T47D (cell line): Measurements from ENCODE around the gene ADGRF3.
"Not testable (repeated sequence)": the region's sequence is repeated elsewhere in the genome, so short reads cannot be mapped to it uniquely, and the experiment has no call there.

Experiments used
- DNase-seq, 2 experiments: peaks; one replicate each; pipeline versions ENCODE4 v3.0.0 to v3.0.0-alpha.2; 2011 to 2012; ENCODE audit warnings: low read depth in 1 of 2, low spot score in 1 of 2
- JUND ChIP-seq: IDR thresholded peaks from 2 replicates; pipeline ENCODE4 v1.6.1; 2012; ENCODE audit warnings: low read depth
- in situ Hi-C: cut with HindIII; loops from 2 replicates; pipeline ENCODE4 v1.10.0; 2016; ENCODE audit warnings: low sequenced_read_pairs, low pct_unique_long_range_greater_than_20kb

The ADGRF3 gene

GRCh38 chr2:26345545-26346453 lies 790 bp downstream of the ADGRF3 start, which contains the start of gene SELENOI:
Gene SELENOI, plus strand, starts transcription at chr2:26346143. Its CDS starts 90 bp downstream, at chr2:26346233.
- TF ChIP-seq JUND: no peak
- in situ Hi-C loops: no loop called here
- peak; percentile 47 to 98 for DNase-seq

- no peak for DNase-seq
- no peak for TF ChIP-seq JUND
- in situ Hi-C loops: no loop called here
Observed at GRCh38 chr2:26345283-26345544, 1.4 kb downstream of the ADGRF3 start.

GRCh38 chr2:26344581-26345282 lies 1.9 kb downstream of the ADGRF3 start:
- DNase-seq: peak in 1 of 2 experiments; percentile 26

DNA sequence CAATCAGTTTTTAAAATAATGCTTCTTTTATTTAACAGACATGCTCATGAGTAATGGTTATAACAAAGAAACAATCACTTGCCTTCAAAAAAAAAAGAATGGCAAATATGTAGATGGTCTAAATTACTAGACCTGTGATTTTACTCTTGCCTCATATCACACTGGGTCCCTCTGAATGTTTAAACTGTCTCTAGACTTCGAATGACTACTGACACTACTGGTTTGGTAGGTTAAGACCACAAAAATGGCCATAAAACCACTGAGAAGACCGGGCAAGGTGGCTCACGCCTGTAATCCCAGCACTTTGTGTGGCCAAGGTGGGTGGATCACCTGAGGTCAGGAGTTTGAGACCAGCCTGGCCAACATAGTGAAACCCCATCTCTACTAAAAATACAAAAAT lies 5.8 kb downstream of the ADGRF3 start:
- peak in 1 of 2 experiments; percentile 40 for DNase-seq
- TF ChIP-seq JUND: no peak
- in situ Hi-C loops: no loop called here

More at GRCh38 chr2:26344581-26345282, 1.9 kb downstream of the ADGRF3 start:
- in situ Hi-C loops: no loop called here
- no peak for TF ChIP-seq JUND

- TF ChIP-seq JUND: no peak
- DNase-seq: no peak
- in situ Hi-C loops: no loop called here
Observed at GRCh38 chr2:26337298-26337697, 9.3 kb downstream of the ADGRF3 start.

DNA sequence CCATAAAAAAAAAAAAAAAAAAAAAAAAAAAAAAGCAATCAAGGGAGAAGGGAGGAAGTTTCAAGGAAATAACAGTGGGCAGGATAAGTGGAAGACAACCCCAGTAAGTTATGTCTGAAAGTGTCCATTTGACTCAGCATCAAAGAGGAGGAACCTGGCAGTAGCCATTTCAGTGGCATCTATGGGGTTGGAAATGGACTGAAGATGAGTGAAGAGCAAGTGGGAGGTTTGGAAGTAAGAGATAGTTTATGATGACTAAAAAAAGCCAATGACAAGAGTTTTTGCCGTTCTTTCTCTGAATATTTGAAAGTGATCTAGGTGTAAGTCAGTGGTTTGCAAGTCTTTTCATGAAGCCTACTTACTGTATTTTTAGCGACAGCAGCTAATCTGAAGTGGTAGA lies 9.9 kb downstream of the ADGRF3 start:
- TF ChIP-seq JUND: no peak
- in situ Hi-C loops: no loop called here
- no peak for DNase-seq

- in situ Hi-C loops: no loop called here
- no peak for DNase-seq
- no peak for TF ChIP-seq JUND
Observed at GRCh38 chr2:26335231-26335630, 11.4 kb downstream of the ADGRF3 start.

GRCh38 chr2:26333293-26333692 lies 13.3 kb downstream of the ADGRF3 start:
- no peak for DNase-seq
- TF ChIP-seq JUND: no peak
- in situ Hi-C loops: no loop called here

DNA sequence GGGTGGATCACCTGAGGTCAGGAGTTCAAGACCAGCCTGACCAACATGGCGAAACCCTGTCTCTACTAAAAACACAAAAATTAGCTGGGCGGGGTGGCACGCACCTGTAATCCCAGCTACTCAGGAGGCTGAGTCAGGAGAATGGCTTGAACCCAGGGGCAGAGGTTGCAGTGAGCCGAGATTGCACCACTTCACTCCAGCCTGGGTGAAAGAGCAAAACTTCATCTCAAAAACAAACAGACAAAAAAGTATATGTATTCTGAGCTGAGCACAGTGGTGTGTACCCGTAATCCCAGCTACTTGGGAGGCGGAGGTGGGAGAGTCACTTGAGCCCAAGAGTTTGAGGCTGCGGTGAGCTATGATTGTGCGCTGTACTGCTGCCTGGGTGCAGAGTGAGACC lies 15.3 kb downstream of the ADGRF3 start:
- in situ Hi-C loops, DNase-seq: not testable (repeated sequence)

GRCh38 chr2:26330604-26331003 lies 16.0 kb downstream of the ADGRF3 start:
- in situ Hi-C loops: no loop called here
- TF ChIP-seq JUND: no peak
- DNase-seq: no peak

DNA sequence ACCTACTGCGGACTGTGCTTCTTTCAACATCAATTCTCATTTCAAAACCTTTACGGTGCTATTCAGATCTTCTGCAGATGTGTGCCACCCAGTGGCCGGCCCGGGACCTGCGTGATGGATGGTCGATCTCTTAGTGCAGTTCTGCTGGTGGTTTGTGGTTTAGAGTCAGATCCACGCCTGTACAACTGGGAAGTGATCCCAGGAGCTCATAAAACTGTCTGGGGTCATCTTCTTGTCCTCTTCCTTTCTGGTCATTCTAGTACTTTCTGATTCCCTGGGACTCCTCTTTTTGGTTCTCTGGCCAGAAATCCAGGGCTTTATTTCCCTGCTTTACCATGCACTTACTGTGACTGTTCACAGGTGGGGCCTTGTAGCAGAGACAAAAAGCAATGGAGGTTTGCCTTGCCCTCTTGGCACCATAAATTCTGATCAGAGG lies 16.5 kb downstream of the ADGRF3 start:
- TF ChIP-seq JUND: no peak
- in situ Hi-C loops: no loop called here
- DNase-seq: peak; percentile 38 to 76

DNA sequence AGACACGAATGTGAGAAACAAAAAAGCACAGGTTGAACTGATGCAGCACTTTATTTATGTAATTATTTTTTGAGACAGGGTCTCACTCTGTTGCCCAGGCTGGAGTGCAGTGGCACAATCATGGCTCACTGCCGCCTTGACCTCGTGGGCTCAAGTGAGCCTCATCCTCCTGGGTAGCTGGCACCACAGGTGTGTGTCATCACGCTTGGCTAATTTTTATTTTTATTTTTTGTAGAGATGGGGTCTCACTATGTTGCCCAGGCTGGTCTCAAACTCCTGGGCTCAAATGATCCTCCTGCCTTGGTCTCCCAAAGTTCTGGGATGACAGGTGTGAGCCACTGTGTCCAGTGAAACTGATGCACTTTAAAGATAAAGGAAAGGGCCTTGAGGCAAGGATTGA lies 17.5 kb downstream of the ADGRF3 start:
- in situ Hi-C loops, DNase-seq: not testable (repeated sequence)

DNA sequence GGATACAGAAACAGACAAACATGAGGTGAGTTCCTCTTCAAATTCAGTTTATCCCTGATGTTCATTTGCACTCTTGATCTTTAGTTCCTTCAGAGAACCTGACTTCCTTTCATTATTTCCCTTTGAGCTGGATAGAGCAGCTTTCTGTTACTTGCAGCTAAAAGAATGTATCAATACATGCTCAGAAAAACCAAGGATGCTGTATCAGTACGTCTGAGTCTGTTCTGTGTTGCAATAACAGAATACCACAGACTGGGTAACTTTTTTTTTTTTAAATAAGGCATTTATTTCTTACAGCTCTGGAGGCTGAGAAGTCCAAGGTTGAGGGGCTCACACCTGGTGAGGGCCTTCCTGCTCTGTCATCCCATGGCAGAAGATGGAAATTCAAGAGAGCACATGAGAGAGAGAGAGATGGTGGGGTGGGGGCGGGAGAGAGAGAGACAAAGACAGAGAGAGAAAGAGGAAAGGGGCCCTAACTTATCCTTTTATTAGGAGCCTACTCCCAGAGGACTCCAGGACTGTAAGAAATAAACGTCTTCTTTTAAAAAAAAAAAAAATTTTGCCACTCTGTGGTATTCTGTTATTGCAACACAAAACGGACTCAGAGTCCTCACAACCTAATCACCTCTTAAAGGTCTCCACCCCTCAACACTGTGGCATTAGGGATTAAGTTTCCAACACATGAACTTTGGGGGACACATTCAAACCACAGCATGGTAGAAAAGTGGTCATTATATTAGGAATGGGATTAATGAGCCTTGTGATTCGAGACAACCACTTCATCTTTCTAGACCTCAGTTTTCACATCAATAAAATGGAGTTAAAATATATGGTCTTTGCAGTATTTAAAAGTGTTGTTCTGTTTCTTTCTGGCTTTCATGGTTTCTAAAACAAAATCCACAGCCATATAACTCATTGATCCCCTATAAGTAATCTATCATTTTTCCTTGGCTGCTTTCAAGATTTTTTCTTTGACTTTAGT lies 19.0 kb downstream of the ADGRF3 start:
- no peak for DNase-seq
- in situ Hi-C loops: no loop called here
- no peak for TF ChIP-seq JUND
